Effector CD4-positive, alpha-beta T cell (primary cell): ENCODE measurements around the gene CASZ1.

ENCODE experiments used
- DNase-seq: peaks from one replicate; pipeline ENCODE4 v3.0.0-alpha.2; 2020

The CASZ1 gene

GRCh38 chr1:10751160-10751559, 45.3 kb downstream of the CASZ1 start:
- no peak for DNase-seq

GRCh38 chr1:10745886-10746455, 50.5 kb downstream of the CASZ1 start:
- no peak for DNase-seq

- no peak for DNase-seq
Measured at GRCh38 chr1:10745383-10745782, 51.1 kb downstream of the CASZ1 start.

- no peak for DNase-seq
Measured at GRCh38 chr1:10744654-10745238, 51.7 kb downstream of the CASZ1 start.

- DNase-seq: no peak
Measured at GRCh38 chr1:10744029-10744428, 52.4 kb downstream of the CASZ1 start.

GRCh38 chr1:10741696-10742095, 54.8 kb downstream of the CASZ1 start:
- DNase-seq: no peak

GRCh38 chr1:10740123-10740522, 56.3 kb downstream of the CASZ1 start:
- DNase-seq: no peak

- DNase-seq: no peak
Measured at GRCh38 chr1:10739589-10739988, 56.9 kb downstream of the CASZ1 start.

- DNase-seq: no peak
Measured at GRCh38 chr1:10738061-10739058, 58.1 kb downstream of the CASZ1 start.

- no peak for DNase-seq
Measured at GRCh38 chr1:10737651-10738050, 58.8 kb downstream of the CASZ1 start.

- DNase-seq: no peak
Measured at GRCh38 chr1:10736634-10737586, 59.5 kb downstream of the CASZ1 start.

- DNase-seq: no peak
Measured at GRCh38 chr1:10735563-10736305, 60.7 kb downstream of the CASZ1 start.

GRCh38 chr1:10734962-10735544, 61.4 kb downstream of the CASZ1 start:
- no peak for DNase-seq

- DNase-seq: no peak
Measured at GRCh38 chr1:10734375-10734774, 62.1 kb downstream of the CASZ1 start.

- no peak for DNase-seq
Measured at GRCh38 chr1:10733474-10734366, 62.7 kb downstream of the CASZ1 start.

- no peak for DNase-seq
Measured at GRCh38 chr1:10730985-10731384, 65.5 kb downstream of the CASZ1 start.

- no peak for DNase-seq
Measured at GRCh38 chr1:10728595-10729410, 67.6 kb downstream of the CASZ1 start.

GRCh38 chr1:10727751-10728232, 68.7 kb downstream of the CASZ1 start:
- no peak for DNase-seq

- no peak for DNase-seq
Measured at GRCh38 chr1:10726355-10726754, 70.1 kb downstream of the CASZ1 start.
